ENCODE measurements around the gene TDRD3.

DNA sequence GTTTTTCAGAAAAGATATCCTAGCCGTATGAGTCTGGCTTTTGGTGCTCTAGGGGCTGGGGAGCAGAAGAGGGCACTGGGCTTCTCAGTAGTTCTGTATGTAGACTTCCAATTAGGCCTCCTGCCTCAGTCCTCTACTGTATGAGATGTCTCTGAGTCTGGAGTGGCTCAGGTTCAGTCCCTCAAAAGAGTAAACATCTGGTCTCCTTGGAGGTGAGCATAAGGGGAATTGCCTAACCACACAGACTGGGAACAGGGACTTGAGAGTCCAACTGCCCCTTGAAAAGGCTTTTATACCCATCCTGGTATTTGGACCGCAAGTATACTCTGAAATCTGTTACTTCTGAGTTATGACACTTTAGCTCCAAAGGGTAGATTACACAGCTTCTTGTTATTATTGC is 214.5 kb downstream of the TDRD3 start:
- TF ChIP-seq CTCF (IDR thresholded peaks at IDR 0.05) (no peak), POLR2A (IDR thresholded peaks at IDR 0.05) (no peak)

Data from heart left ventricle (tissue), 13 donors.